HEK293 (cell line): ENCODE measurements around the gene EQTN.
A peak's percentile ranks its signal among the peaks of the same experiment; 100 is the strongest.
"Not testable (repeated sequence)": the region's sequence is repeated elsewhere in the genome, so short reads cannot be mapped to it uniquely, and the experiment has no call there.

Source experiments
- CTCF ChIA-PET: fragments of 350-600 bp; formaldehyde crosslinking; extraction: SDS; loops from one replicate; lab custom pipeline; 2021; ENCODE audit warnings: antibody characterized with exemption; lab: Yijun Ruan, JAX
- POLR2A ChIA-PET: fragments of 300-600 bp; formaldehyde crosslinking; extraction: SDS; loops from one replicate; lab custom pipeline; 2020; ENCODE audit warnings: antibody characterized with exemption, inconsistent platforms; lab: Yijun Ruan, JAX
- H3K27ac ChIP-seq: fragments of 200-500 bp; sonication (Bioruptor generic); 2 replicates; pipeline ENCODE4 v1.5.1; 2014; ENCODE audit warnings: low read depth, low read length, control low read depth, inconsistent platforms; ENCODE audit errors: extremely low read depth
- H3K36me3 ChIP-seq, 2 experiments: fragments of 200-500 bp in 1 of 2; sonication (Bioruptor generic) in 1 of 2; 1 replicate in 1 of 2; 2 replicates in 1 of 2; pipeline ENCODE4 v1.5.1; 2014 to 2017; ENCODE audit warnings: inconsistent platforms in 2 of 2, low read length in 2 of 2; ENCODE audit not compliant: control insufficient read depth in 2 of 2, insufficient read depth in 1 of 2
- H3K4me1 ChIP-seq: fragments of 200-500 bp; sonication (Bioruptor generic); 2 replicates; pipeline ENCODE4 v1.5.1; 2014; ENCODE audit warnings: mild to moderate bottlenecking, low read length, inconsistent platforms; ENCODE audit not compliant: control insufficient read depth, insufficient read depth
- H3K4me3 ChIP-seq: 2 replicates; pipeline ENCODE4 v1.5.1; 2011; ENCODE audit warnings: low read depth, mild to moderate bottlenecking, control low read depth, low read length, moderate library complexity
- H3K9me3 ChIP-seq: fragments of 200-500 bp; sonication (Bioruptor generic); 2 replicates; pipeline ENCODE4 v1.5.1; 2014; ENCODE audit warnings: low read depth, low read length, inconsistent platforms; ENCODE audit not compliant: control insufficient read depth, insufficient read depth
- KLF1 ChIP-seq: fragments of 450-650 bp; formaldehyde crosslinking; IDR thresholded peaks from 2 replicates; pipeline ENCODE4 v1.5.1; 2016; ENCODE audit warnings: missing biosample characterization, missing genetic modification characterization
- PRDM10 ChIP-seq: fragments of 450-650 bp; formaldehyde crosslinking; IDR thresholded peaks from 2 replicates; pipeline ENCODE4 v1.5.1; 2016; ENCODE audit warnings: missing biosample characterization, missing genetic modification characterization
- TSHZ1 ChIP-seq: fragments of 450-650 bp; formaldehyde crosslinking; IDR thresholded peaks from 2 replicates; pipeline ENCODE4 v1.5.1; 2016; ENCODE audit warnings: missing biosample characterization, missing genetic modification characterization, borderline replicate concordance
- ZNF518A ChIP-seq: fragments of 450-650 bp; formaldehyde crosslinking; conservative IDR thresholded peaks from 2 replicates; pipeline ENCODE4 v1.5.1; 2016; ENCODE audit warnings: low read depth, missing biosample characterization, missing genetic modification characterization
- ZNF548 ChIP-seq: fragments of 450-650 bp; formaldehyde crosslinking; IDR thresholded peaks from 2 replicates; pipeline ENCODE4 v1.5.1; 2016; ENCODE audit warnings: missing biosample characterization, missing genetic modification characterization
- ZNF776 ChIP-seq: fragments of 450-650 bp; formaldehyde crosslinking; IDR thresholded peaks from 2 replicates; pipeline ENCODE4 v1.5.0; 2017; ENCODE audit warnings: missing biosample characterization, missing genetic modification characterization, borderline replicate concordance

The EQTN gene

GRCh38 chr9:27247756-27248155 lies 49.2 kb downstream of the EQTN start (continued):
- TF ChIP-seq PRDM10 (peak; percentile 37), ZNF776 (tag by site-specific recombination) (no peak), ZNF518A (tag by site-specific recombination) (no peak), TSHZ1 (tag by site-specific recombination) (no peak), ZNF548 (tag by site-specific recombination) (no peak), KLF1 (tag by site-specific recombination) (peak; percentile 56)

GRCh38 chr9:27239648-27240047 lies 57.3 kb downstream of the EQTN start:
- H3K9me3 ChIP-seq, CTCF ChIA-PET, H3K4me1 ChIP-seq, H3K36me3 ChIP-seq, H3K4me3 ChIP-seq, POLR2A ChIA-PET, H3K27ac ChIP-seq: not testable (repeated sequence)
